ENCODE results near the gene DNAH10. TPM values are rescaled to one million over a fixed set of nuclear protein-coding genes. Genes with fewer than 3 reads are reported as not detected.

The DNAH10 gene
- total RNA-seq, 1 donor from 2014 or later, result 1.0 TPM

DNA sequence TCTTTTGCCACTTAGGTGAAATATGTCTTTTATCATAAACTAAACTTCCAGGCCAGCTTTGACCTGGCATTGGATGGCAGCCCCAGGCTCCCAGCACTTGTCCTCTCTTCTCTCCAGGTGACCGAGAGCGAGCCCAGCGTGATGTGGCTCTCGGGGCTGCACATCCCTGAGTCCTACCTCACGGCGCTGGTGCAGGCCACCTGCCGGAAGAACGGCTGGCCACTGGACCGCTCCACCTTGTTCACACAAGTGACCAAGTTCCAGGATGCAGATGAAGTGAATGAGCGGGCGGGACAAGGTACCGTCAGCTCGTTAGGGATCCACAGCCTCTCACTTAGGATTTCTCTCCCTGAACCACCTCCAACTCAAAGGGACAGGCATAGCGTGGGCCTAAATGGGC lies 171.1 kb downstream of the DNAH10 start:
- no peaks in the 10 kb centered on the region for H3K27me3 Mint-ChIP-seq
- H3K4me1 Mint-ChIP-seq (ENCODE audit: low read depth), result no peaks in the 10 kb centered on the region
- H3K4me3 Mint-ChIP-seq (ENCODE audit: low read depth), result no peak overlapping the region
- H3K36me3 Mint-ChIP-seq (ENCODE audit: insufficient read depth), result peaks cover 25% of the 10 kb centered on the region
- no peak overlapping the region for H3K27ac Mint-ChIP-seq
- TF ChIP-seq, protein P1, sequence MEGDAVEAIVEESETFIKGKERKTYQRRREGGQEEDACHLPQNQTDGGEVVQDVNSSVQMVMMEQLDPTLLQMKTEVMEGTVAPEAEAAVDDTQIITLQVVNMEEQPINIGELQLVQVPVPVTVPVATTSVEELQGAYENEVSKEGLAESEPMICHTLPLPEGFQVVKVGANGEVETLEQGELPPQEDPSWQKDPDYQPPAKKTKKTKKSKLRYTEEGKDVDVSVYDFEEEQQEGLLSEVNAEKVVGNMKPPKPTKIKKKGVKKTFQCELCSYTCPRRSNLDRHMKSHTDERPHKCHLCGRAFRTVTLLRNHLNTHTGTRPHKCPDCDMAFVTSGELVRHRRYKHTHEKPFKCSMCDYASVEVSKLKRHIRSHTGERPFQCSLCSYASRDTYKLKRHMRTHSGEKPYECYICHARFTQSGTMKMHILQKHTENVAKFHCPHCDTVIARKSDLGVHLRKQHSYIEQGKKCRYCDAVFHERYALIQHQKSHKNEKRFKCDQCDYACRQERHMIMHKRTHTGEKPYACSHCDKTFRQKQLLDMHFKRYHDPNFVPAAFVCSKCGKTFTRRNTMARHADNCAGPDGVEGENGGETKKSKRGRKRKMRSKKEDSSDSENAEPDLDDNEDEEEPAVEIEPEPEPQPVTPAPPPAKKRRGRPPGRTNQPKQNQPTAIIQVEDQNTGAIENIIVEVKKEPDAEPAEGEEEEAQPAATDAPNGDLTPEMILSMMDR (IDR thresholded peaks at IDR 0.05; ENCODE audit: unreplicated experiment), result no peak
- H3K9me3 Mint-ChIP-seq (ENCODE audit: low read depth), result peaks cover 4% of the 10 kb centered on the region
- DNase-seq (ENCODE audit: low spot score, unreplicated experiment), result no peak

DNA sequence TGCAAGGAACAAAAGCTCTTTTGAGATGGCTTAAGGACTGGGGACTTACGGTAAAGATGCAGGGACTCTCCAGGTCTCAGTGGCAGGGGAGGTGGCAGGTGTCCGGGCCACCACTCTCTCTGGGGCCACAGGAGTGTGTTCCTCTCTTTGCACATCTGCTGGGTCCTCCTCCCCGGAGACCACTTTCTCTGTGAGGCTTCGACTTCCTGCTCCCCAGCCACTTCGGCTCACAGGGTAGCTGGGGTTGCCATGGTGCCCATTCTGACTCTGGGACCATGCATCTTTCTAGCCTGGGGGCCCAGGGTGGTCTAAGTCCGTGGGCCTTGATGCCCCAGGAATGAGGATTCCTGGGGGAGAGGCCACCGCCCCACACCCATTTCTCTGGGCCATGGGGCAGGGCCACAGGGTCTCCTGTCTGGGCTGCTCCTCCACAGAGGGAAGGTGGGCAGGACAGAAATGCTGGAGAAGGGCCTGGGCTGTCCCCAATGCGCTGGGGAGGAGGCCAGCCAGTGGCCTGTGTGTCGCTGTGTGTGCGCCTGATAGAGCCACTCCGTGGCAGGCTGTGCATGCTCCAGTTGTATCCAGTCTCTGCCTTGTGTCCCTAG lies 172.0 kb downstream of the DNAH10 start:
- H3K9me3 Mint-ChIP-seq (ENCODE audit: low read depth), result peaks cover 4% of the 10 kb centered on the region
- H3K36me3 Mint-ChIP-seq (ENCODE audit: insufficient read depth), result peaks cover 26% of the 10 kb centered on the region
- no peak overlapping the region for H3K4me3 Mint-ChIP-seq (ENCODE audit: low read depth)
- TF ChIP-seq, protein P1 (IDR thresholded peaks at IDR 0.05; ENCODE audit: unreplicated experiment), result no peak
- H3K4me1 Mint-ChIP-seq (ENCODE audit: low read depth), result no peaks in the 10 kb centered on the region
- no peaks in the 10 kb centered on the region for H3K27me3 Mint-ChIP-seq
- no peak for DNase-seq (ENCODE audit: low spot score, unreplicated experiment)
- no peak overlapping the region for H3K27ac Mint-ChIP-seq

DNA sequence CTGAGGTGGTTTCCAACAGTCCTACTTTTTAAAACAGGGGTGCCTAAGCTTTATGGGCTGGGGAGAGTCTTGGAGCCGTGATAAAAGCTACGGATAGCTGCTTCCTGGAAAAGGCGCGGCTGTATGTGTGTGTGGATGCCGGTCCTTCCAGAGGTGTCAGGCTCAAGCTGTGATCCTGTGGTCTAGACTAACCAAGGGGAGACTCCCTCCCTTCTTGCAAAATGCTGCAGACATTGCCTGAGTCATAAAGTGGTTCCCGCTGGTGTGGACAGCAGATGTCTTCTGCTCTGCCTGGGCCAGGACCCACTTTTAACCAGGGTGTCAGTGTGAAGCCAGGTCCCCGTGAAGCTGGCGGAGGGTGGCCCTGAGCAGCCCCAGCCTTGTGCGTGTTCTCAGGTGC lies 172.7 kb downstream of the DNAH10 start:
- H3K9me3 Mint-ChIP-seq (ENCODE audit: low read depth), result peaks cover 4% of the 10 kb centered on the region
- no peak for DNase-seq (ENCODE audit: low spot score, unreplicated experiment)
- H3K27ac Mint-ChIP-seq, result no peak overlapping the region
- no peaks in the 10 kb centered on the region for H3K27me3 Mint-ChIP-seq
- no peaks in the 10 kb centered on the region for H3K4me1 Mint-ChIP-seq (ENCODE audit: low read depth)
- TF ChIP-seq, protein P1 (IDR thresholded peaks at IDR 0.05; ENCODE audit: unreplicated experiment), result no peak
- H3K36me3 Mint-ChIP-seq (ENCODE audit: insufficient read depth), result peaks cover 26% of the 10 kb centered on the region
- no peak overlapping the region for H3K4me3 Mint-ChIP-seq (ENCODE audit: low read depth)

DNA sequence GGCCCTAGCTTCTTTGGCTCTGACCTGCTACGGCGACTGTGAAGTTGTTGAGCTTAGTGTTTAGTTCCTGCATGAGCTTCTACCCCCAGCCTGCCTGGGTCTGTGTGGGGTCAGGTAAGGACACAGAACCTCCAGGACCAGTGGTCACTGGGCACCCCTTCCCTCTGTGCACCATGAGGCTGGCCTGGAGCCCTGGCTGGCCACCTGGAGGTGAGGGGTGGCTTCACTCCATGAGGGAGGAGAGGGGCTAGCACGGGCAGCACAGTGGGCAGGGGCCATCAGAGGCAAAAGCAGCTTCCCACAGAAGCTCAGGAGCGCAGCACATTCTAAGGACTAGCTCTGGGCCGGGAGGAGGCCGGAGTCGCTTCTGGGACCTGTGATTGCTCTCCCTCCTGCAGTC lies 173.9 kb downstream of the DNAH10 start:
- Mint-ChIP-seq H3K27me3 (no peaks in the 10 kb centered on the region), H3K27ac (no peak overlapping the region), H3K9me3 (ENCODE audit: low read depth) (peaks cover 4% of the 10 kb centered on the region), H3K4me3 (ENCODE audit: low read depth) (no peak overlapping the region), H3K4me1 (ENCODE audit: low read depth) (no peaks in the 10 kb centered on the region), H3K36me3 (ENCODE audit: insufficient read depth) (peaks cover 27% of the 10 kb centered on the region)
- TF ChIP-seq, protein P1 (IDR thresholded peaks at IDR 0.05; ENCODE audit: unreplicated experiment), result no peak
- no peak for DNase-seq (ENCODE audit: low spot score, unreplicated experiment)

DNA sequence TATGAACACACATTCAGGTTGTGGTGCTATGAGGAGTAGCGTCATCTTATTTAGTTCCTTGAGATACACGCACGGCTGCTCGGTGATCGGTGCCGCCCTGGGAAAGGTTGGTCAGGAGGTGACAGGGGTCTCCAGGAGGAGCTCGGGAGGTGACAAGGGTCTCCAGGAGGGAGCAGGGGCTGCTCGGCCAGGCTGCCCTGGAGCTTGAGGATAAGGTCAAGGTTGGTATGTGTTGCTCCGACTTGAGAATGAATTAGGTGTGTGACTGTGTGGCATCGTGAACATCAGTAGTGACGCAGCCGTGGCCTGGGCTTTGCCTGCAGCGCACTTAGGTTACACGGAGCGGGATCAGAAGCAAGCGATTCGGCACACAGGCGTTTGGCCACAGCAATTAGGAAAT lies 174.4 kb downstream of the DNAH10 start:
- Mint-ChIP-seq H3K4me1 (ENCODE audit: low read depth) (no peaks in the 10 kb centered on the region), H3K9me3 (ENCODE audit: low read depth) (peaks cover 4% of the 10 kb centered on the region)
- TF ChIP-seq, protein P1 (IDR thresholded peaks at IDR 0.05; ENCODE audit: unreplicated experiment), result no peak

More for the DNA sequence above, 174.4 kb downstream of the DNAH10 start:
- no peak overlapping the region for H3K27ac Mint-ChIP-seq
- DNase-seq (ENCODE audit: low spot score, unreplicated experiment), result no peak
- H3K4me3 Mint-ChIP-seq (ENCODE audit: low read depth), result no peak overlapping the region
- no peaks in the 10 kb centered on the region for H3K27me3 Mint-ChIP-seq
- peaks cover 30% of the 10 kb centered on the region for H3K36me3 Mint-ChIP-seq (ENCODE audit: insufficient read depth)

All from progenitor cell of endocrine pancreas (in vitro differentiated cells).